H9 (cell line): Measurements from ENCODE around the gene DYNLRB1. TPM values are rescaled to one million over a fixed set of nuclear protein-coding genes. Genes with fewer than 3 reads are reported as not detected.

Experiments
- DNase-seq: peaks from one replicate; pipeline ENCODE4 v3.0.0-alpha.2; 2017
- H2AFZ ChIP-seq: one replicate; pipeline ENCODE4 v1.6.1; 2013; ENCODE audit warnings: mild to moderate bottlenecking, low read length, control low read depth, moderate library complexity
- H2AK5ac ChIP-seq: 2 replicates; pipeline ENCODE4 v1.6.1; 2013; ENCODE audit warnings: low read length, control low read depth, mixed read lengths; ENCODE audit not compliant: insufficient read length
- H2BK120ac ChIP-seq: one replicate; pipeline ENCODE4 v1.6.1; 2013; ENCODE audit warnings: low read depth, mild to moderate bottlenecking, low read length, control low read depth, inconsistent platforms; ENCODE audit not compliant: poor library complexity, severe bottlenecking
- H2BK12ac ChIP-seq: 2 replicates; pipeline ENCODE4 v1.6.1; 2013; ENCODE audit warnings: low read length, control low read depth, mixed read lengths, low read depth; ENCODE audit not compliant: insufficient read length
- H2BK15ac ChIP-seq: 2 replicates; pipeline ENCODE4 v1.6.1; 2013; ENCODE audit warnings: low read depth, low read length, control low read depth
- H2BK20ac ChIP-seq: one replicate; pipeline ENCODE4 v1.6.1; 2013; ENCODE audit warnings: low read depth, mild to moderate bottlenecking, low read length, control low read depth, inconsistent platforms; ENCODE audit not compliant: poor library complexity, severe bottlenecking
- H2BK5ac ChIP-seq: 2 replicates; pipeline ENCODE4 v1.6.1; 2013; ENCODE audit warnings: low read length, control low read depth, mixed read lengths; ENCODE audit not compliant: insufficient read length
- H3K14ac ChIP-seq: 2 replicates; pipeline ENCODE4 v1.6.1; 2013; ENCODE audit warnings: low read length, control low read depth; ENCODE audit not compliant: insufficient read depth
- H3K18ac ChIP-seq: 2 replicates; pipeline ENCODE4 v1.6.1; 2013; ENCODE audit warnings: low read depth, mild to moderate bottlenecking, mixed read lengths, low read length, control low read depth; ENCODE audit not compliant: insufficient read length
- H3K23ac ChIP-seq: 2 replicates; pipeline ENCODE4 v1.6.1; 2013; ENCODE audit warnings: low read length, control low read depth, mixed read lengths, low read depth; ENCODE audit not compliant: insufficient read length
- H3K23me2 ChIP-seq: 2 replicates; pipeline ENCODE4 v1.6.1; 2013; ENCODE audit warnings: low read depth, mild to moderate bottlenecking, mixed read lengths, low read length, control low read depth; ENCODE audit not compliant: insufficient read length, poor library complexity, severe bottlenecking
- H3K27ac ChIP-seq: 2 replicates; pipeline ENCODE4 v1.5.1; 2013; ENCODE audit warnings: low read length, control low read depth, mixed read lengths, low read depth; ENCODE audit not compliant: insufficient read length
- H3K27me3 ChIP-seq: 2 replicates; pipeline ENCODE4 v1.6.1; 2013; ENCODE audit warnings: low read length, control low read depth, inconsistent platforms; ENCODE audit not compliant: insufficient read depth
- H3K4ac ChIP-seq: 2 replicates; pipeline ENCODE4 v1.6.1; 2013; ENCODE audit warnings: low read depth, mild to moderate bottlenecking, control low read depth, inconsistent platforms, low read length, moderate library complexity
- H3K4me1 ChIP-seq: 2 replicates; pipeline ENCODE4 v1.6.1; 2013; ENCODE audit warnings: low read length, control low read depth, inconsistent platforms; ENCODE audit not compliant: insufficient read depth
- H3K4me2 ChIP-seq: 2 replicates; pipeline ENCODE4 v1.6.1; 2013; ENCODE audit warnings: low read length, control low read depth, mixed read lengths; ENCODE audit not compliant: insufficient read length, insufficient read depth
- H3K56ac ChIP-seq: 2 replicates; pipeline ENCODE4 v1.6.1; 2013; ENCODE audit warnings: low read depth, mild to moderate bottlenecking, mixed read lengths, low read length, control low read depth; ENCODE audit not compliant: insufficient read length
- H3K79me1 ChIP-seq: 2 replicates; pipeline ENCODE4 v1.6.1; 2013; ENCODE audit warnings: low read depth, mild to moderate bottlenecking, moderate library complexity, low read length, control low read depth, inconsistent platforms; ENCODE audit not compliant: insufficient read depth, poor library complexity, severe bottlenecking
- H3K79me2 ChIP-seq: 2 replicates; pipeline ENCODE4 v1.6.1; 2013; ENCODE audit warnings: low read length, control low read depth, inconsistent platforms; ENCODE audit not compliant: insufficient read depth
- H3K9ac ChIP-seq: 2 replicates; pipeline ENCODE4 v1.6.1; 2013; ENCODE audit warnings: low read length, control low read depth, mixed read lengths; ENCODE audit not compliant: insufficient read length; ENCODE audit errors: extremely low read depth
- H3K9me3 ChIP-seq: one replicate; pipeline ENCODE4 v1.6.1; 2013; ENCODE audit warnings: low read depth, low read length, inconsistent platforms; ENCODE audit not compliant: control insufficient read depth
- H3T11ph ChIP-seq: one replicate; pipeline ENCODE4 v1.6.1; 2013; ENCODE audit warnings: mild to moderate bottlenecking, low read length, control low read depth, inconsistent platforms
- H4K20me1 ChIP-seq: one replicate; pipeline ENCODE4 v1.6.1; 2013; ENCODE audit not compliant: control insufficient read depth, insufficient read length, insufficient read depth
- H4K5ac ChIP-seq: 2 replicates; pipeline ENCODE4 v1.6.1; 2013; ENCODE audit warnings: low read depth, mild to moderate bottlenecking, mixed read lengths, low read length, control low read depth; ENCODE audit not compliant: insufficient read length
- H4K8ac ChIP-seq: replicated peaks from 2 replicates; pipeline ENCODE4 v1.6.1; 2013; ENCODE audit warnings: low read length, control low read depth, mixed read lengths, low read depth; ENCODE audit not compliant: insufficient read length
- H4K91ac ChIP-seq: 2 replicates; pipeline ENCODE4 v1.6.1; 2013; ENCODE audit warnings: low read depth, mild to moderate bottlenecking, moderate library complexity, mixed read lengths, low read length, control low read depth; ENCODE audit not compliant: insufficient read length
- H3K27ac Mint-ChIP-seq, 3 experiments: 2 replicates in 2 of 3; 3 replicates in 1 of 3; pipeline ENCODE4 v1.8.0; 2020 to 2021; ENCODE audit warnings: mixed read lengths in 3 of 3, mild to moderate bottlenecking in 1 of 3, moderate library complexity in 1 of 3
- H3K27me3 Mint-ChIP-seq: 2 replicates; pipeline ENCODE4 v1.8.0; 2021; ENCODE audit warnings: low read depth, mild to moderate bottlenecking, moderate library complexity, mixed read lengths
- H3K36me3 Mint-ChIP-seq, 3 experiments: 2 replicates in 2 of 3; 3 replicates in 1 of 3; pipeline ENCODE4 v1.8.0; 2020 to 2021; ENCODE audit warnings: low read depth in 3 of 3, mixed read lengths in 3 of 3; ENCODE audit not compliant: insufficient read depth in 1 of 3
- H3K4me1 Mint-ChIP-seq, 2 experiments: 2 replicates each; pipeline ENCODE4 v1.8.0; 2020; ENCODE audit warnings: mixed read lengths in 2 of 2
- H3K4me3 Mint-ChIP-seq, 2 experiments: 2 replicates in 1 of 2; 3 replicates in 1 of 2; pipeline ENCODE4 v1.8.0; 2020 to 2021; ENCODE audit warnings: mild to moderate bottlenecking in 2 of 2, mixed read lengths in 2 of 2, moderate library complexity in 1 of 2
- H3K9me3 Mint-ChIP-seq, 2 experiments: 2 replicates in 1 of 2; 3 replicates in 1 of 2; pipeline ENCODE4 v1.8.0; 2020; ENCODE audit warnings: mild to moderate bottlenecking in 2 of 2, mixed read lengths in 2 of 2, moderate library complexity in 1 of 2
- CTCF ChIP-seq: fragments of 200-600 bp; sonication (generic); conservative IDR thresholded peaks from 3 replicates; pipeline ENCODE4 v1.8.0; 2021; ENCODE audit warnings: antibody characterized with exemption, mild to moderate bottlenecking
- WGBS: extraction: QIAGEN DNeasy Blood & Tissue Kit; methylation state at CpG from one replicate; pipeline ENCODE4 v1.1.7; 2013; ENCODE audit warnings: missing lambda C conversion rate, low lambda C conversion rate, mixed read lengths; ENCODE audit not compliant: insufficient read length; ENCODE audit errors: extremely low coverage; 5-methylcytosine and 5-hydroxymethylcytosine counted together
- total RNA-seq: library from RNA; stranded (reverse); gene quantifications from 2 replicates; pipeline ENCODE4 v1.2.1, GENCODE V29; 2021

Gene DYNLRB1
- total RNA-seq, 1 experiment from 2014 or later, result 200 TPM

DNA sequence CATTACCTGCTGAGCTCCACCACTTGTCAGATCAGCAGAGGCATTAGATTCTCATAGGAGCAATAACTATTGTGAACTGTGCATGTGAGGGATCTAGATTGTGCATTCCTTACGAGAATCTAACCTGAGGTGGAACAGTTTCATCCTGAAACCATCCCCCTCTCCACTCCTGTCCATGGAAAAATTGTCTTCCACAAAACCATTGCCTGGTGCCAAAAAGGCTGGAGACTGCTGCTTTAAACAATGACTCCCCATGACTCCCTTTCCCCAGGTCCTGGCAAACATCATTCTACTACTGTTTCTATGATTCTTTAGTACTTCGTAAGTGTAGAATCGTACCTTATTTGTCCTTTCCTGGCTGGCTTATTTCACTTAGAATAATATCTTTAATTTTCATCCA lies 9.7 kb upstream of the DYNLRB1 start:
- no peak overlapping the region for H2BK12ac ChIP-seq
- no peak overlapping the region for H2BK5ac ChIP-seq
- no peak overlapping the region for H3K4me2 ChIP-seq
- no peak overlapping the region for H3K9ac ChIP-seq
- no peak overlapping the region for H3K18ac ChIP-seq
- no peak overlapping the region for H3K56ac ChIP-seq
- no peak overlapping the region for H4K8ac ChIP-seq
- H2BK15ac ChIP-seq, result no peak overlapping the region
- no peak overlapping the region for H2AK5ac ChIP-seq
- no peak overlapping the region for H2BK20ac ChIP-seq
- Mint-ChIP-seq H3K4me1 (peaks cover 4 to 9% of the 10 kb centered on the region in 2 experiments), H3K9me3 (no peaks in the 10 kb centered on the region), H3K36me3 (peaks cover 4 to 61% (median 36%) of the 10 kb centered on the region in 3 experiments; a peak in 5 of 7 replicates), H3K27me3 (no peaks in the 10 kb centered on the region), H3K27ac (peak overlapping the region in 1 of 3 experiments; percentile 40; a peak in 1 of 7 replicates), H3K4me3 (no peak overlapping the region)
- H3K4me1 ChIP-seq, result no peaks in the 10 kb centered on the region
- H3K79me1 ChIP-seq, result no peaks in the 10 kb centered on the region
- no CpG with 5 or more reads among the region's 3 CpGs for WGBS
- H3K4ac ChIP-seq, result no peak overlapping the region
- no peak overlapping the region for H3K14ac ChIP-seq
- H4K5ac ChIP-seq, result no peak overlapping the region
- H3K23me2 ChIP-seq, result no peaks in the 10 kb centered on the region
- H3K27ac ChIP-seq, result no peak overlapping the region
- no peaks in the 10 kb centered on the region for H4K20me1 ChIP-seq
- H3K9me3 ChIP-seq, result no peaks in the 10 kb centered on the region
- no peak overlapping the region for H3T11ph ChIP-seq
- H3K27me3 ChIP-seq, result no peaks in the 10 kb centered on the region
- H2BK120ac ChIP-seq, result no peak overlapping the region
- no peak for DNase-seq
- no peak overlapping the region for H4K91ac ChIP-seq
- TF ChIP-seq CTCF, result no peak
- no peaks in the 10 kb centered on the region for H3K79me2 ChIP-seq
- H2AFZ ChIP-seq, result no peak overlapping the region
- no peak overlapping the region for H3K23ac ChIP-seq
